ENCODE measurements around the gene PLEKHA7.

Gene PLEKHA7

GRCh38 chr11:16778876-16779275 is 235.3 kb downstream of the PLEKHA7 start:
- Histone ChIP-seq H3K36me3 (ENCODE audit: control insufficient read depth, insufficient read depth, low read length) (no peaks in the 10 kb centered on the region), H3K27me3 (replicated peaks; ENCODE audit: control insufficient read depth, insufficient read depth, low read length) (no peaks in the 10 kb centered on the region), H3K4me3 (replicated peaks; ENCODE audit: low read depth, low read length) (no peak overlapping the region)
- no peak for TF ChIP-seq CTCF (IDR thresholded peaks at IDR 0.05; ENCODE audit: insufficient read depth, low read length, poor library complexity, severe bottlenecking)
- no peak for DNase-seq (ENCODE audit: extremely low read depth, insufficient read length)

- DNase-seq (ENCODE audit: extremely low read depth, insufficient read length): no peak
- H3K36me3 ChIP-seq (ENCODE audit: control insufficient read depth, insufficient read depth, low read length): no peaks in the 10 kb centered on the region
- no peak overlapping the region for H3K4me3 ChIP-seq (replicated peaks; ENCODE audit: low read depth, low read length)
- TF ChIP-seq CTCF (IDR thresholded peaks at IDR 0.05; ENCODE audit: insufficient read depth, low read length, poor library complexity, severe bottlenecking): no peak
- no peaks in the 10 kb centered on the region for H3K27me3 ChIP-seq (replicated peaks; ENCODE audit: control insufficient read depth, insufficient read depth, low read length)
These were observed 235.9 kb downstream of the PLEKHA7 start for GRCh38 chr11:16778286-16778685.

- Histone ChIP-seq H3K27me3 (replicated peaks; ENCODE audit: control insufficient read depth, insufficient read depth, low read length) (no peaks in the 10 kb centered on the region), H3K36me3 (ENCODE audit: control insufficient read depth, insufficient read depth, low read length) (no peaks in the 10 kb centered on the region), H3K4me3 (replicated peaks; ENCODE audit: low read depth, low read length) (no peak overlapping the region)
- no peak for TF ChIP-seq CTCF (IDR thresholded peaks at IDR 0.05; ENCODE audit: insufficient read depth, low read length, poor library complexity, severe bottlenecking)
- no peak for DNase-seq (ENCODE audit: extremely low read depth, insufficient read length)
These were observed 236.6 kb downstream of the PLEKHA7 start for GRCh38 chr11:16777613-16777975.

- H3K4me3 ChIP-seq (replicated peaks; ENCODE audit: low read depth, low read length): no peak overlapping the region
- H3K36me3 ChIP-seq (ENCODE audit: control insufficient read depth, insufficient read depth, low read length): no peaks in the 10 kb centered on the region
- no peak for TF ChIP-seq CTCF (IDR thresholded peaks at IDR 0.05; ENCODE audit: insufficient read depth, low read length, poor library complexity, severe bottlenecking)
- H3K27me3 ChIP-seq (replicated peaks; ENCODE audit: control insufficient read depth, insufficient read depth, low read length): no peaks in the 10 kb centered on the region
- no peak for DNase-seq (ENCODE audit: extremely low read depth, insufficient read length)
These were observed 237.3 kb downstream of the PLEKHA7 start for GRCh38 chr11:16776711-16777612.

GRCh38 chr11:16775614-16776283 is 238.5 kb downstream of the PLEKHA7 start:
- no peaks in the 10 kb centered on the region for H3K27me3 ChIP-seq (replicated peaks; ENCODE audit: control insufficient read depth, insufficient read depth, low read length)
- no peak for DNase-seq (ENCODE audit: extremely low read depth, insufficient read length)
- H3K36me3 ChIP-seq (ENCODE audit: control insufficient read depth, insufficient read depth, low read length): no peaks in the 10 kb centered on the region
- no peak overlapping the region for H3K4me3 ChIP-seq (replicated peaks; ENCODE audit: low read depth, low read length)
- TF ChIP-seq CTCF (IDR thresholded peaks at IDR 0.05; ENCODE audit: insufficient read depth, low read length, poor library complexity, severe bottlenecking): no peak

Measured in GM06990 (cell line).